K562 (cell line): ENCODE results near the gene CPEB1. TPM values are rescaled to one million over a fixed set of nuclear protein-coding genes. Genes with fewer than 3 reads are reported as not detected.

Experiments used
- ATAC-seq: fragments of 200-7000 bp; cut with Tn5 transposase; 3 replicates; pipeline ENCODE4 v1.9.1; 2020; ENCODE audit warnings: moderate library complexity
- BruUV-seq: library from RNA; stranded (reverse); fragments of 400-500 nt; replicated peaks from 2 replicates; lab custom pipeline; 2021; lab: Mats Ljungman, UMichigan
- CTCF ChIA-PET: fragments of 300-600 bp; formaldehyde crosslinking; extraction: SDS; loops from one replicate; lab custom pipeline; 2021; ENCODE audit warnings: low intra/inter-chr PET ratio; lab: Yijun Ruan, JAX
- POLR2A ChIA-PET: fragments of 300-600, 350-650 bp; sonication (Branson Sonifier 250); formaldehyde crosslinking; extraction: SDS; loops from one replicate; lab custom pipeline; 2021; ENCODE audit warnings: antibody characterized with exemption, inconsistent platforms; lab: Yijun Ruan, JAX
- DNase-seq, 4 experiments: peaks; one replicate each; pipeline versions ENCODE4 v3.0.0 to v3.0.0-alpha.2; 2011 to 2018; ENCODE audit warnings: low spot score in 3 of 4, mixed read lengths in 3 of 4; ENCODE audit errors: extremely low read depth in 1 of 4
- FAIRE-seq: peaks from 2 replicates; lab custom pipeline; 2011; peaks lifted over from hg19 to GRCh38; lab: Jason Lieb, UNC
- H2AFZ ChIP-seq: 2 replicates; pipeline ENCODE4 v1.6.0; 2011; ENCODE audit warnings: low read depth, low read length, control low read depth, inconsistent platforms
- H3K27ac ChIP-seq: fragments of 200-600 bp; 3 replicates; pipeline ENCODE4 v1.8.0; 2011; ENCODE audit warnings: low read depth, mild to moderate bottlenecking, control low read depth, inconsistent platforms, low read length, moderate library complexity, mixed read lengths; ENCODE audit errors: extremely low read depth
- H3K27me3 ChIP-seq, 2 experiments: fragments of 300-600 bp in 1 of 2; 2 replicates in 1 of 2; 3 replicates in 1 of 2; pipeline versions ENCODE4 v1.6.0 to v1.8.0; 2011; ENCODE audit warnings: inconsistent platforms in 2 of 2, low read length in 2 of 2, mild to moderate bottlenecking in 1 of 2, mixed read lengths in 1 of 2, moderate library complexity in 1 of 2; ENCODE audit not compliant: control insufficient read depth in 2 of 2, insufficient read depth in 2 of 2
- H3K36me3 ChIP-seq: fragments of 300-600 bp; 3 replicates; pipeline ENCODE4 v1.8.0; 2011; ENCODE audit warnings: mild to moderate bottlenecking, low read length, inconsistent platforms; ENCODE audit not compliant: control insufficient read depth, insufficient read depth
- H3K4me1 ChIP-seq, 2 experiments: fragments of 200-600 bp in 1 of 2; replicated peaks in 1 of 2; 2 replicates in 1 of 2; 3 replicates in 1 of 2; pipeline versions ENCODE4 v1.5.1 to v1.8.0; 2011; ENCODE audit warnings: inconsistent platforms in 2 of 2, low read length in 2 of 2, mild to moderate bottlenecking in 1 of 2, mixed read lengths in 1 of 2, moderate library complexity in 1 of 2; ENCODE audit not compliant: control insufficient read depth in 2 of 2, insufficient read depth in 2 of 2
- H3K4me2 ChIP-seq: 2 replicates; pipeline ENCODE4 v1.6.1; 2011; ENCODE audit warnings: low read length, control low read depth, inconsistent platforms, mixed read lengths; ENCODE audit not compliant: insufficient read depth
- H3K4me3 ChIP-seq: fragments of 200-600 bp; sonication (generic), shearing (Covaris generic); 2 replicates; pipeline ENCODE4 v1.5.1; 2016; ENCODE audit warnings: control low read depth, inconsistent platforms
- H3K79me2 ChIP-seq: fragments of 200-600 bp; 3 replicates; pipeline ENCODE4 v1.8.0; 2011; ENCODE audit warnings: low read length, inconsistent platforms; ENCODE audit not compliant: control insufficient read depth, insufficient read depth
- H3K9ac ChIP-seq, 2 experiments: 2 replicates each; pipeline versions ENCODE4 v1.6.0 to v1.6.1; 2011; ENCODE audit warnings: low read depth in 2 of 2, low read length in 2 of 2, control low read depth in 1 of 2, inconsistent platforms in 1 of 2, mild to moderate bottlenecking in 1 of 2, mixed read lengths in 1 of 2; ENCODE audit not compliant: insufficient read depth in 1 of 2
- H3K9me1 ChIP-seq: one replicate; pipeline ENCODE4 v1.6.0; 2011; ENCODE audit warnings: inconsistent platforms, mild to moderate bottlenecking, low read length, moderate library complexity; ENCODE audit not compliant: control insufficient read depth, insufficient read depth
- H3K9me3 ChIP-seq: replicated peaks from 2 replicates; pipeline ENCODE4 v1.5.1; 2011; ENCODE audit warnings: low read depth, low read length, inconsistent platforms; ENCODE audit not compliant: control insufficient read depth, insufficient read depth
- H4K20me1 ChIP-seq: replicated peaks from 2 replicates; pipeline ENCODE4 v1.6.1; 2011; ENCODE audit warnings: low read length, inconsistent platforms, mixed read lengths; ENCODE audit not compliant: control insufficient read depth, insufficient read depth
- ATF7 ChIP-seq: fragments of 450-650 bp; IDR thresholded peaks from 2 replicates; pipeline ENCODE4 v1.7.1; 2014; ENCODE audit warnings: mild to moderate bottlenecking, moderate library complexity
- BCOR ChIP-seq: fragments of 450-650 bp; IDR thresholded peaks from 2 replicates; pipeline ENCODE4 v1.6.1; 2016
- CEBPG ChIP-seq, 3 experiments: fragments of 200-800 bp in 1 of 3; sonication (Bioruptor generic) in 1 of 3; sonication (generic) in 1 of 3; formaldehyde crosslinking in 1 of 3; IDR thresholded peaks in 2 of 3; conservative IDR thresholded peaks in 1 of 3; 2 replicates each; pipeline versions ENCODE4 v1.6.1 to v1.8.0; 2016 to 2022; ENCODE audit warnings: missing compliant biosample characterization in 2 of 3, missing genetic modification characterization in 2 of 3, mild to moderate bottlenecking in 1 of 3, missing genetic modification reagents in 1 of 3
- DACH1 ChIP-seq: fragments of 450-650 bp; IDR thresholded peaks from 2 replicates; pipeline ENCODE4 v1.6.1; 2018; ENCODE audit not compliant: partially characterized antibody
- ERF ChIP-seq: fragments of 450-650 bp; formaldehyde crosslinking; IDR thresholded peaks from 2 replicates; pipeline ENCODE4 v1.4.0; 2020; ENCODE audit warnings: mild to moderate bottlenecking, mixed read lengths
- GATA2 ChIP-seq: sonication (generic); formaldehyde crosslinking; IDR thresholded peaks from 2 replicates; pipeline ENCODE4 v1.4.0; 2020; ENCODE audit warnings: mild to moderate bottlenecking, missing genetic modification reagents
- KAT8 ChIP-seq: fragments of 450-650 bp; IDR thresholded peaks from 2 replicates; pipeline ENCODE4 v1.6.1; 2016; ENCODE audit warnings: low read depth, mild to moderate bottlenecking
- PML ChIP-seq: IDR thresholded peaks from 2 replicates; pipeline ENCODE4 v1.6.1; 2012; ENCODE audit warnings: low read length, inconsistent platforms
- POLR2AphosphoS2 ChIP-seq: IDR thresholded peaks from 2 replicates; pipeline ENCODE4 v1.6.1; 2012; ENCODE audit warnings: low read length, improper control_type of control experiment
- TAF9B ChIP-seq: fragments of 450-650 bp; IDR thresholded peaks from 2 replicates; pipeline ENCODE4 v1.6.1; 2018; ENCODE audit warnings: mild to moderate bottlenecking; ENCODE audit not compliant: partially characterized antibody
- WGBS: fragments of 100-300 bp; shearing (Covaris generic); methylation state at CpG from one replicate; pipeline ENCODE4 v1.1.6; 2016; ENCODE audit warnings: low coverage, mixed read lengths; ENCODE audit not compliant: insufficient coverage; ENCODE audit errors: missing lambda C conversion rate; 5-methylcytosine and 5-hydroxymethylcytosine counted together
- in situ Hi-C: fragments of 300-500 bp; cut with MboI; formaldehyde crosslinking; loops from 4 replicates; pipeline ENCODE4 v1.15.0; 2018; ENCODE audit warnings: inconsistent platforms, mixed read lengths
- intact Hi-C: fragments of 100-400 bp; cut with micrococcal nuclease; formaldehyde crosslinking; loops from 2 replicates; pipeline ENCODE4 v1.14.2; 2022
- polyA plus RNA-seq, 8 experiments: library from polyadenylated mRNA; depleted of rRNA in 4 of 8; stranded (reverse) in 5 of 8; unstranded in 3 of 8; fragments of >200 nt; fragmentation: Nextera tagmentation in 2 of 8; fragmentation: Illumina TruSeq in 1 of 8; extraction: Ambion mirVana in 2 of 8; extraction: Trizol in 1 of 8; gene quantifications; 2 replicates each; pipeline versions ENCODE4 v1.2.1 to v1.2.3, GENCODE V29; 2011 to 2014; ENCODE audit warnings: inconsistent platforms in 1 of 8, missing spikeins in 1 of 8
- total RNA-seq, 7 experiments: library from RNA; depleted of rRNA in 6 of 7; stranded (reverse); fragments of >200 nt in 6 of 7; fragmentation: Illumina TruSeq in 2 of 7; extraction: Trizol in 2 of 7; gene quantifications; 2 replicates each; pipeline versions ENCODE4 v1.2.1 to v1.2.3, GENCODE V29; 2011 to 2021; ENCODE audit warnings: low replicate concordance in 1 of 7
- TF ChIP-seq, protein P1 (sequence below): sonication (generic); formaldehyde crosslinking; IDR thresholded peaks from 2 replicates; pipeline ENCODE4 v1.8.1; 2022; ENCODE audit warnings: missing genetic modification reagents
- TF ChIP-seq, protein P2 (sequence below): IDR thresholded peaks from 2 replicates; pipeline ENCODE4 v1.6.1; 2011; ENCODE audit warnings: borderline replicate concordance, low read depth, mild to moderate bottlenecking, moderate library complexity, low read length; ENCODE audit not compliant: insufficient read depth, poor library complexity, severe bottlenecking
- TF ChIP-seq, protein P3 (sequence below): fragments of 250-450 bp; sonication (Bioruptor Pico); IDR thresholded peaks from 2 replicates; pipeline ENCODE4 v1.4.0; 2020

CPEB1 gene
- total and polyA plus RNA-seq, 9 of the 15 experiments (the other 6 are each of a cell fraction or from before 2014, with no cell fraction given), result 2.2 to 13.4 (median 9.7) TPM

DNA sequence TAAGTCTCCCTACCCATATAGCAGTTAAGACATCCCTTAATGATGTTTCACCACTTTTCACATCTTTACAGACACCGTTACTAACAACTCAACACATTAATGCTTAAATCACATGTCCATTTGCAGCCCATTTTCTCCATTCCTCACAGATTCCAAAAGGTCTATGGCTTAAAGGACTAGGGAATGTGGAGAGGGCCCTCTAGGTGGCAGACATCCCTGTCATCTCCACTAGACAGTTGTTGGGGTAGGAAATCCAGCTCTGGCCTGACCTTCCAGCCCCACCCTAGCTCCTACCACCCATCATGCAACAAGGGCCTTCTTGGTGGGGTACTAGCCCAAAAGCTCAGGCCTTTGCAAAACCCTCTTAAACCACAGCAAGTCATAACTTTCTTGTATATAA lies 25.2 kb downstream of the CPEB1 start:
- POLR2A ChIA-PET, result interaction anchor here (0.7 to 1.3 kb wide), 4 partner anchors 9 to 144 kb away, joined by 3 to 4 read pairs (median 3); partner anchors contain the start of gene RPS17
- CTCF ChIA-PET, result no interaction called here
- Histone ChIP-seq H2AFZ (no peak overlapping the region), H3K9me3 (no peaks in the 10 kb centered on the region), H3K9ac (no peak overlapping the region), H4K20me1 (0 out of 2 replicates have a peak, but pooled peaks cover 3% of the 10 kb centered on the region), H3K36me3 (peaks cover 63% of the 10 kb centered on the region), H3K4me3 (no peak overlapping the region), H3K79me2 (peaks cover 13% of the 10 kb centered on the region), H3K4me1 (no peaks in the 10 kb centered on the region), H3K4me2 (no peak overlapping the region), H3K9me1 (no peaks in the 10 kb centered on the region), H3K27me3 (no peaks in the 10 kb centered on the region), H3K27ac (no peak overlapping the region)
- BruUV-seq, result no TSS peak
- intact Hi-C loops, result no loop called here
- DNase-seq, result peak in 3 of 4 experiments; percentile 19 to 38 (median 33)
- 60% methylated on average over 1 of the region's 1 CpG for WGBS
- in situ Hi-C loops, result no loop called here
- peak; percentile 89 for ATAC-seq
- peak; percentile 71 for FAIRE-seq
- TF ChIP-seq, protein P1, sequence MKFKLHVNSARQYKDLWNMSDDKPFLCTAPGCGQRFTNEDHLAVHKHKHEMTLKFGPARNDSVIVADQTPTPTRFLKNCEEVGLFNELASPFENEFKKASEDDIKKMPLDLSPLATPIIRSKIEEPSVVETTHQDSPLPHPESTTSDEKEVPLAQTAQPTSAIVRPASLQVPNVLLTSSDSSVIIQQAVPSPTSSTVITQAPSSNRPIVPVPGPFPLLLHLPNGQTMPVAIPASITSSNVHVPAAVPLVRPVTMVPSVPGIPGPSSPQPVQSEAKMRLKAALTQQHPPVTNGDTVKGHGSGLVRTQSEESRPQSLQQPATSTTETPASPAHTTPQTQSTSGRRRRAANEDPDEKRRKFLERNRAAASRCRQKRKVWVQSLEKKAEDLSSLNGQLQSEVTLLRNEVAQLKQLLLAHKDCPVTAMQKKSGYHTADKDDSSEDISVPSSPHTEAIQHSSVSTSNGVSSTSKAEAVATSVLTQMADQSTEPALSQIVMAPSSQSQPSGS (CRISPR knock-in tag), result no peak
- no peak for TF ChIP-seq POLR2AphosphoS2
- TF ChIP-seq, protein P2, sequence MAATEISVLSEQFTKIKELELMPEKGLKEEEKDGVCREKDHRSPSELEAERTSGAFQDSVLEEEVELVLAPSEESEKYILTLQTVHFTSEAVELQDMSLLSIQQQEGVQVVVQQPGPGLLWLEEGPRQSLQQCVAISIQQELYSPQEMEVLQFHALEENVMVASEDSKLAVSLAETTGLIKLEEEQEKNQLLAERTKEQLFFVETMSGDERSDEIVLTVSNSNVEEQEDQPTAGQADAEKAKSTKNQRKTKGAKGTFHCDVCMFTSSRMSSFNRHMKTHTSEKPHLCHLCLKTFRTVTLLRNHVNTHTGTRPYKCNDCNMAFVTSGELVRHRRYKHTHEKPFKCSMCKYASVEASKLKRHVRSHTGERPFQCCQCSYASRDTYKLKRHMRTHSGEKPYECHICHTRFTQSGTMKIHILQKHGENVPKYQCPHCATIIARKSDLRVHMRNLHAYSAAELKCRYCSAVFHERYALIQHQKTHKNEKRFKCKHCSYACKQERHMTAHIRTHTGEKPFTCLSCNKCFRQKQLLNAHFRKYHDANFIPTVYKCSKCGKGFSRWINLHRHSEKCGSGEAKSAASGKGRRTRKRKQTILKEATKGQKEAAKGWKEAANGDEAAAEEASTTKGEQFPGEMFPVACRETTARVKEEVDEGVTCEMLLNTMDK, result peak; percentile 46
- TF ChIP-seq TAF9B, result no peak
- TF ChIP-seq KAT8, result no peak
- TF ChIP-seq, protein P3, sequence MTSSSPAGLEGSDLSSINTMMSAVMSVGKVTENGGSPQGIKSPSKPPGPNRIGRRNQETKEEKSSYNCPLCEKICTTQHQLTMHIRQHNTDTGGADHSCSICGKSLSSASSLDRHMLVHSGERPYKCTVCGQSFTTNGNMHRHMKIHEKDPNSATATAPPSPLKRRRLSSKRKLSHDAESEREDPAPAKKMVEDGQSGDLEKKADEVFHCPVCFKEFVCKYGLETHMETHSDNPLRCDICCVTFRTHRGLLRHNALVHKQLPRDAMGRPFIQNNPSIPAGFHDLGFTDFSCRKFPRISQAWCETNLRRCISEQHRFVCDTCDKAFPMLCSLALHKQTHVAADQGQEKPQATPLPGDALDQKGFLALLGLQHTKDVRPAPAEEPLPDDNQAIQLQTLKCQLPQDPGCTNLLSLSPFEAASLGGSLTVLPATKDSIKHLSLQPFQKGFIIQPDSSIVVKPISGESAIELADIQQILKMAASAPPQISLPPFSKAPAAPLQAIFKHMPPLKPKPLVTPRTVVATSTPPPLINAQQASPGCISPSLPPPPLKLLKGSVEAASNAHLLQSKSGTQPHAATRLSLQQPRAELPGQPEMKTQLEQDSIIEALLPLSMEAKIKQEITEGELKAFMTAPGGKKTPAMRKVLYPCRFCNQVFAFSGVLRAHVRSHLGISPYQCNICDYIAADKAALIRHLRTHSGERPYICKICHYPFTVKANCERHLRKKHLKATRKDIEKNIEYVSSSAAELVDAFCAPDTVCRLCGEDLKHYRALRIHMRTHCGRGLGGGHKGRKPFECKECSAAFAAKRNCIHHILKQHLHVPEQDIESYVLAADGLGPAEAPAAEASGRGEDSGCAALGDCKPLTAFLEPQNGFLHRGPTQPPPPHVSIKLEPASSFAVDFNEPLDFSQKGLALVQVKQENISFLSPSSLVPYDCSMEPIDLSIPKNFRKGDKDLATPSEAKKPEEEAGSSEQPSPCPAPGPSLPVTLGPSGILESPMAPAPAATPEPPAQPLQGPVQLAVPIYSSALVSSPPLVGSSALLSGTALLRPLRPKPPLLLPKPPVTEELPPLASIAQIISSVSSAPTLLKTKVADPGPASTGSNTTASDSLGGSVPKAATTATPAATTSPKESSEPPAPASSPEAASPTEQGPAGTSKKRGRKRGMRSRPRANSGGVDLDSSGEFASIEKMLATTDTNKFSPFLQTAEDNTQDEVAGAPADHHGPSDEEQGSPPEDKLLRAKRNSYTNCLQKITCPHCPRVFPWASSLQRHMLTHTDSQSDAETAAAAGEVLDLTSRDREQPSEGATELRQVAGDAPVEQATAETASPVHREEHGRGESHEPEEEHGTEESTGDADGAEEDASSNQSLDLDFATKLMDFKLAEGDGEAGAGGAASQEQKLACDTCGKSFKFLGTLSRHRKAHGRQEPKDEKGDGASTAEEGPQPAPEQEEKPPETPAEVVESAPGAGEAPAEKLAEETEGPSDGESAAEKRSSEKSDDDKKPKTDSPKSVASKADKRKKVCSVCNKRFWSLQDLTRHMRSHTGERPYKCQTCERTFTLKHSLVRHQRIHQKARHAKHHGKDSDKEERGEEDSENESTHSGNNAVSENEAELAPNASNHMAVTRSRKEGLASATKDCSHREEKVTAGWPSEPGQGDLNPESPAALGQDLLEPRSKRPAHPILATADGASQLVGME (CRISPR knock-in tag), result no peak
- no peak for TF ChIP-seq DACH1
- TF ChIP-seq CEBPG (CRISPR knock-in tag; IDR thresholded peaks at IDR 0.05), result no peak
- TF ChIP-seq CEBPG (tag; conservative IDR thresholded peaks at IDR 0.05 in 1 of 2, IDR thresholded peaks at IDR 0.05 in 1 of 2), result no peak
- no peak for TF ChIP-seq ERF (CRISPR knock-in tag)
- no peak for TF ChIP-seq GATA2 (CRISPR knock-in tag)
- TF ChIP-seq PML, result no peak
- TF ChIP-seq ATF7, result no peak
- TF ChIP-seq BCOR, result no peak
